Heart right ventricle (tissue), 16 donors: ENCODE data around the gene C16orf96. TPM values are rescaled to one million over a fixed set of nuclear protein-coding genes. Genes with fewer than 3 reads are reported as not detected.

ENCODE experiments used
- ATAC-seq, 8 donors: fragments of 200-7000 bp; cut with Tn5 transposase; one replicate each; pipeline ENCODE4 v1.9.1; 2020; ENCODE audit warnings: mild to moderate bottlenecking in 8 of 8, moderate library complexity in 8 of 8, moderate number of reproducible peaks in 1 of 8
- DNase-seq, 2 donors: peaks; one replicate each; pipeline ENCODE4 v3.0.0-alpha.2; 2020
- H3K27ac ChIP-seq, 10 donors: fragments of 200-600 bp; sonication (generic) in 2 of 10; one replicate each; pipeline versions ENCODE4 v1.5.0 to v1.8.0; 2020 to 2022; ENCODE audit warnings: mild to moderate bottlenecking in 3 of 10
- H3K27me3 ChIP-seq, 7 donors: fragments of 200-600 bp; one replicate each; pipeline ENCODE4 v1.8.0; 2021 to 2022; ENCODE audit warnings: mild to moderate bottlenecking in 2 of 7
- H3K36me3 ChIP-seq, 9 donors: fragments of 200-600 bp; sonication (generic) in 1 of 9; one replicate each; pipeline versions ENCODE4 v1.5.0 to v1.8.0; 2020 to 2022; ENCODE audit warnings: mild to moderate bottlenecking in 2 of 9
- H3K4me1 ChIP-seq, 9 donors: fragments of 200-600 bp; sonication (generic) in 1 of 9; one replicate each; pipeline versions ENCODE4 v1.5.0 to v1.8.0; 2020 to 2022; ENCODE audit warnings: mild to moderate bottlenecking in 4 of 9
- H3K4me3 ChIP-seq, 10 donors: fragments of 200-600 bp; sonication (generic) in 2 of 10; one replicate each; pipeline versions ENCODE4 v1.5.0 to v1.8.0; 2020 to 2022; ENCODE audit warnings: mild to moderate bottlenecking in 7 of 10, moderate library complexity in 2 of 10
- H3K9me3 ChIP-seq, 11 donors: fragments of 200-600 bp in 10 of 11; sonication (generic) in 2 of 11; one replicate each; pipeline versions ENCODE4 v1.5.0 to v1.8.0; 2013 to 2022; ENCODE audit warnings: mild to moderate bottlenecking in 2 of 11, control low read depth in 1 of 11, moderate library complexity in 1 of 11
- CTCF ChIP-seq, 9 donors: fragments of 200-600 bp; sonication (generic) in 2 of 9; IDR thresholded peaks; one replicate each; pipeline versions ENCODE4 v1.5.0 to v1.8.0; 2021 to 2022; ENCODE audit warnings: antibody characterized with exemption in 9 of 9, mild to moderate bottlenecking in 5 of 9, moderate library complexity in 1 of 9
- WGBS, 2 donors: extraction: QIAGEN DNeasy Blood & Tissue Kit; methylation state at CpG; one replicate each; pipeline ENCODE4 v1.1.7; 2013; ENCODE audit warnings: inconsistent platforms in 1 of 2; 5-methylcytosine and 5-hydroxymethylcytosine counted together
- intact Hi-C, 10 donors: fragments of 100-400 bp; cut with DNase I; formaldehyde crosslinking; loops; one replicate each; pipeline versions ENCODE4 v1.11.1 to v1.14.2; 2022
- polyA plus RNA-seq, 2 donors: library from polyadenylated mRNA; stranded (reverse); fragments of 200-250 nt; gene quantifications; one replicate each; pipeline ENCODE4 v1.2.3, GENCODE V29; 2013
- total RNA-seq, 10 donors: library from RNA; stranded (reverse); fragmentation: NEBNext Ultra II Directional in 3 of 10; extraction: Animal tissue kit (Norgen Biotek cat#: 25700) in 3 of 10; gene quantifications; one replicate each; pipeline versions ENCODE4 v1.2.1 to v1.2.4, GENCODE V29; 2021 to 2023
- donor health status: Arrhythmogenic right ventricular cardiomyopathy.
- donor health status: ischemic (EF 13 %, LVEDD 7.1; RV severe dilation, severe dysfunction).
- donor health status: healthy with polysubstance abuse.
- donor health status: DM: no; HTN: yes; CAD: no.
- donor health status: DM: no; HTN: no; CAD: no.
- donor health status: ischemic (EF 25% LVEDD 6.9; RV normal size, moderate dysfunction).
- donor health status: ischemic (EF 25% LVEDD 5.7; RV mildly dilated, moderate dysfunction).
- donor health status: healthy.
- donor health status: DM: yes; HTN: yes; CAD: no.
- donor health status: Ischemic cardiomyopathy.
- donor health status: ischemic (EF 35%, LVEDD 5.7; RV mildly dilated, moderate dysfunction).
- donor health status: nonischemic (EF 11% LVEDD 7.7; RV severe dilation, severe dysfunction).
- donor health status: DM: yes; HTN: yes; CAD: no.
- donor health status: PGD.
- donor health status: ischemic (EF 29% LVEDD 5.4; RV normal size, mild dysfunction).
- donor health status: nonischemic (EF 23%, LVEDD 6.1; RV moderate dilation, normal function).

The C16orf96 gene
- total and polyA plus RNA-seq, 12 donors: 0.01 to 0.21 (median 0.07) TPM; not detected in 1

- DNase-seq (no peak), ATAC-seq (no peak)
- Histone ChIP-seq H3K27ac (no peak overlapping the region), H3K27me3 (no peaks in the 10 kb centered on the region), H3K36me3 (no peaks in the 10 kb centered on the region), H3K9me3 (peaks cover 0 to 12% (median 4%) of the 10 kb centered on the region in 11 donors), H3K4me1 (no peaks in the 10 kb centered on the region), H3K4me3 (no peak overlapping the region)
- WGBS, 2 donors: 82 to 94% methylated on average over 4 of the region's 4 CpGs
- intact Hi-C loops: loop anchor here in 2 of 10 donors (10.0 kb wide), 1 partner anchor 69 kb away; no protein-coding TSS in a partner anchor
- TF ChIP-seq CTCF (IDR thresholded peaks at IDR 0.05): no peak
These were observed 27.8 kb downstream of the C16orf96 start for GRCh38 chr16:4583906-4584305.

GRCh38 chr16:4586291-4586690, 30.2 kb downstream of the C16orf96 start:
- H3K9me3 ChIP-seq: peaks cover 0 to 12% (median 4%) of the 10 kb centered on the region in 11 donors
- TF ChIP-seq CTCF (IDR thresholded peaks at IDR 0.05): no peak
- no peaks in the 10 kb centered on the region for H3K27me3 ChIP-seq
- H3K4me3 ChIP-seq: no peak overlapping the region
- no peaks in the 10 kb centered on the region for H3K36me3 ChIP-seq
- peak in 1 of 8 donors; percentile 62 for ATAC-seq
- DNase-seq: no peak
- intact Hi-C loops: loop anchor here in 4 of 10 donors (5.0 to 10.0 kb wide), 3 partner anchors 69 to 79 kb away; no protein-coding TSS in a partner anchor
- no peaks in the 10 kb centered on the region for H3K4me1 ChIP-seq
- 36 to 46% methylated on average over 7 of the region's 7 CpGs for WGBS, 2 donors
- H3K27ac ChIP-seq: no peak overlapping the region

- Histone ChIP-seq H3K4me3 (no peak overlapping the region), H3K27ac (no peak overlapping the region), H3K36me3 (no peaks in the 10 kb centered on the region), H3K27me3 (no peaks in the 10 kb centered on the region), H3K4me1 (no peaks in the 10 kb centered on the region), H3K9me3 (peaks cover 0 to 12% (median 4%) of the 10 kb centered on the region in 11 donors)
- 83 to 87% methylated on average over 2 of the region's 2 CpGs for WGBS, 2 donors
- intact Hi-C loops: loop anchor here in 4 of 10 donors (5.0 to 10.0 kb wide), 3 partner anchors 71 to 81 kb away; no protein-coding TSS in a partner anchor
- TF ChIP-seq CTCF (IDR thresholded peaks at IDR 0.05): no peak
- DNase-seq (no peak), ATAC-seq (no peak)
These were observed 32.2 kb downstream of the C16orf96 start for GRCh38 chr16:4588386-4588785.

- intact Hi-C loops: loop anchor here in 4 of 10 donors (5.0 to 10.0 kb wide), 3 partner anchors 72 to 82 kb away; no protein-coding TSS in a partner anchor
These were observed 32.8 kb downstream of the C16orf96 start for GRCh38 chr16:4588961-4589360.

More at GRCh38 chr16:4588961-4589360, 32.8 kb downstream of the C16orf96 start:
- Histone ChIP-seq H3K9me3 (peaks cover 0 to 12% (median 4%) of the 10 kb centered on the region in 11 donors), H3K27ac (no peak overlapping the region), H3K36me3 (no peaks in the 10 kb centered on the region), H3K4me1 (no peaks in the 10 kb centered on the region), H3K27me3 (no peaks in the 10 kb centered on the region), H3K4me3 (no peak overlapping the region)
- DNase-seq (no peak), ATAC-seq (no peak)
- 95 to 97% methylated on average over 6 of the region's 6 CpGs for WGBS, 2 donors
- no peak for TF ChIP-seq CTCF (IDR thresholded peaks at IDR 0.05)
